Activated T-cell treated with anti-CD3 and anti-CD28 coated beads, Interleukin-2, amount 50 U/mL, for 24 hours (primary cell): Measurements from ENCODE around the gene TXNDC17.
A peak's percentile ranks its signal among the peaks of the same experiment; 100 is the strongest.
"Not testable (repeated sequence)": the region's sequence is repeated elsewhere in the genome, so short reads cannot be mapped to it uniquely, and the experiment has no call there.

ENCODE experiments used
- DNase-seq: peaks from one replicate; pipeline ENCODE4 v3.0.0-alpha.2; 2020
- H3K27ac Mint-ChIP-seq: 2 replicates; pipeline ENCODE4 v1.8.0; 2020; ENCODE audit warnings: mild to moderate bottlenecking, mixed read lengths
- H3K27me3 Mint-ChIP-seq: 2 replicates; pipeline ENCODE4 v1.8.0; 2020; ENCODE audit warnings: mixed read lengths
- H3K36me3 Mint-ChIP-seq: 2 replicates; pipeline ENCODE4 v1.8.0; 2020; ENCODE audit warnings: low read depth, mixed read lengths
- H3K4me1 Mint-ChIP-seq: 2 replicates; pipeline ENCODE4 v1.8.0; 2020; ENCODE audit warnings: low read depth, mixed read lengths
- H3K4me3 Mint-ChIP-seq: 2 replicates; pipeline ENCODE4 v1.8.0; 2020; ENCODE audit warnings: mild to moderate bottlenecking, moderate library complexity, mixed read lengths
- H3K9me3 Mint-ChIP-seq: 2 replicates; pipeline ENCODE4 v1.8.0; 2020; ENCODE audit warnings: mixed read lengths

TXNDC17 gene

DNA sequence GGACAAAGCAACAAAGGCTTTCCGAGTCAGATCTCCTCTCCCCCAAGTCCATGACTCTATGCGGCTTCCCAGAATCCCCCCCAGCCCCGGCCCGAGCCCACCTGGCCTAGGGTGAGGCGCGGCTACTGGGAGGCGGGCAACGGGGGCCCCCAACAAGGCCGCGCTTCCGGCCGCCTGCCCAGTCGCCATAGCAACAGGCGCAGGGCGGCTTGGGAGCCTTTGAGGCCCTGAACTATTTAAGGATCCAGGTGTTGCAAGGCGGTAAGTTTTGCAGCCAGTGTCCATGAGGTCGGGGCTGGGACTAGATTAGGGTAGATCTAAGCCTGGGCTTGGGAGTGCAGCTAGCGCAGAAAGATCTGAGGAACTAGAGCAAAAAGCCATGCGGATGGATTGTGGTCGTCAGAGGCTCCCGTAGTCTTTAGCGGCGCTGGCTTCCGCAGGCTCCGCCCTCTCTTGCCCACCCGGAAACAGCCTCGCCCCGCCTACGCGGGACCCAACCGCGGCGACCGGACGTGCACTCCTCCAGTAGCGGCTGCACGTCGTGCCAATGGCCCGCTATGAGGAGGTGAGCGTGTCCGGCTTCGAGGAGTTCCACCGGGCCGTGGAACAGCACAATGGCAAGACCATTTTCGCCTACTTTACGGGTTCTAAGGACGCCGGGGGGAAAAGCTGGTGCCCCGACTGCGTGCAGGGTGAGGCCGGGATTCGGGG is at the start of gene TXNDC17, which contains the start of gene KIAA0753:
Gene TXNDC17 (plus strand): TSS at position 525 of the 711 bp plus-strand sequence. CDS start 23 bp downstream, at position 548.
Gene KIAA0753 (minus strand): TSS at position 176 of the 711 bp plus-strand sequence. CDS start 5,608 bp downstream, outside the sequence.
- H3K4me1 Mint-ChIP-seq: peaks cover 64% of the 10 kb centered on the region
- peak within 1 kb of the TSS; percentile 89 for H3K4me3 Mint-ChIP-seq
- H3K36me3 Mint-ChIP-seq: peaks cover 56% of the 10 kb centered on the region

GRCh38 chr17:6591599-6592158 is 49.2 kb upstream of the TXNDC17 start:
- no peaks in the 10 kb centered on the region for H3K27me3 Mint-ChIP-seq
- H3K36me3 Mint-ChIP-seq: peaks cover 95% of the 10 kb centered on the region
- no peak overlapping the region for H3K4me3 Mint-ChIP-seq
- H3K4me1 Mint-ChIP-seq: peaks cover 2% of the 10 kb centered on the region
- DNase-seq: no peak
- H3K9me3 Mint-ChIP-seq: no peaks in the 10 kb centered on the region
- H3K27ac Mint-ChIP-seq: no peak overlapping the region

More for the DNA sequence above, at the start of gene TXNDC17, which contains the start of gene KIAA0753:
- H3K27ac Mint-ChIP-seq: peak within 1 kb of the TSS; percentile 100
- H3K27me3 Mint-ChIP-seq: no peaks in the 10 kb centered on the region
- DNase-seq: peak; percentile 95
- H3K9me3 Mint-ChIP-seq: no peaks in the 10 kb centered on the region

- Mint-ChIP-seq H3K27me3 (no peaks in the 10 kb centered on the region), H3K27ac (no peak overlapping the region), H3K4me1 (peaks cover 2% of the 10 kb centered on the region), H3K9me3 (no peaks in the 10 kb centered on the region), H3K36me3 (peaks cover 96% of the 10 kb centered on the region), H3K4me3 (no peak overlapping the region)
- no peak for DNase-seq
Observed at GRCh38 chr17:6592173-6592572, 48.7 kb upstream of the TXNDC17 start.

GRCh38 chr17:6593371-6593770 is 47.5 kb upstream of the TXNDC17 start:
- H3K4me1 Mint-ChIP-seq, DNase-seq, H3K4me3 Mint-ChIP-seq, H3K27me3 Mint-ChIP-seq, H3K9me3 Mint-ChIP-seq, H3K27ac Mint-ChIP-seq: not testable (repeated sequence)
- H3K36me3 Mint-ChIP-seq: peaks cover 95% of the 10 kb centered on the region

DNA sequence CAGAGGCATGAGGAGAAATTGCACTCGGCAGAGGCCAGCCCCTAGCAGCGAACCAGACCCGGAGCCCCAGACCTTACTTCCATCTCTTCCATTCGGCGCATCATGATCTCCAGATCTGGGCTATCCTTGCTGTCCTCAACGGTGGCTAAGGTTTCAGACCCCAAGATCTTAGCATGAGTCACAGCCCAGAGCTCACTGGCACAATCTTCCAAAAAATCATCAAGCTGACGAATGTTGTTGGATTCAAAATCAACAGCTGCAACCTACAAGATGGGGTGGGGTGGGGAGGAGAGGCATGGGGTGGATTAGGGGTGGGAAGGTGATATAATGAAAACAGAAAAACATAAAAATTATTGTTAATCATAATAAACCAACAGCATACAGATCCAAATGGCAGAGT is 44.8 kb upstream of the TXNDC17 start:
- no peak overlapping the region for H3K27ac Mint-ChIP-seq
- DNase-seq: no peak
- H3K9me3 Mint-ChIP-seq: no peaks in the 10 kb centered on the region
- no peak overlapping the region for H3K4me3 Mint-ChIP-seq
- peaks cover 2% of the 10 kb centered on the region for H3K4me1 Mint-ChIP-seq
- peaks cover 94% of the 10 kb centered on the region for H3K36me3 Mint-ChIP-seq
- H3K27me3 Mint-ChIP-seq: no peaks in the 10 kb centered on the region

- peaks cover 2% of the 10 kb centered on the region for H3K4me1 Mint-ChIP-seq
Observed at GRCh38 chr17:6596511-6596910, 44.3 kb upstream of the TXNDC17 start.

GRCh38 chr17:6596941-6597340 is 43.9 kb upstream of the TXNDC17 start:
- Mint-ChIP-seq H3K4me1 (peaks cover under 1% of the 10 kb centered on the region), H3K4me3 (no peak overlapping the region), H3K27ac (no peak overlapping the region), H3K27me3 (no peaks in the 10 kb centered on the region), H3K36me3 (peaks cover 94% of the 10 kb centered on the region), H3K9me3 (no peaks in the 10 kb centered on the region)
- DNase-seq: no peak

More at GRCh38 chr17:6596511-6596910, 44.3 kb upstream of the TXNDC17 start:
- Mint-ChIP-seq H3K9me3 (no peaks in the 10 kb centered on the region), H3K36me3 (peaks cover 94% of the 10 kb centered on the region), H3K27me3 (no peaks in the 10 kb centered on the region), H3K4me3 (no peak overlapping the region), H3K27ac (no peak overlapping the region)
- DNase-seq: no peak

DNA sequence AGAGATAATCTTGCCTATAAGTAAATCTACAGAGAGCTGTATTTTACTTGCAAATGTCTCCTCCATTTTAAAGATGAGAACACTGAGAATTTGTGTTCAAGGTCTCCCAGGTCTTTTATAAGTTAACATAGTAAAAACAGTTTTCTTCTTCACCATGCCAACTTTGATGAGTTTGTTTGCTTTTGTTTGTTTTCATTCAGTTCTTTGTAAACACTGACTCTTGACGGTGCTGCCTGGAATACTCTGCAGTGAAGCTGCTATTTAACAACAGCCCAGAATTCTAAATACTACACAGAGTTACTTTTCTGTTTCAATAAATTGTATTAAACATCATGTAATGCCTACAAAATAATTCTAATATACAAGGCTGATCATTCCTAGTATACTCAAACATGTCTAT is 43.1 kb upstream of the TXNDC17 start:
- Mint-ChIP-seq H3K9me3 (no peaks in the 10 kb centered on the region), H3K4me3 (no peak overlapping the region), H3K4me1 (no peaks in the 10 kb centered on the region), H3K27me3 (no peaks in the 10 kb centered on the region), H3K27ac (no peak overlapping the region), H3K36me3 (peaks cover 94% of the 10 kb centered on the region)
- no peak for DNase-seq

GRCh38 chr17:6599364-6599763 is 41.5 kb upstream of the TXNDC17 start:
- Mint-ChIP-seq H3K36me3 (peaks cover 98% of the 10 kb centered on the region), H3K4me3 (no peak overlapping the region), H3K27ac (no peak overlapping the region), H3K4me1 (no peaks in the 10 kb centered on the region), H3K27me3 (no peaks in the 10 kb centered on the region), H3K9me3 (no peaks in the 10 kb centered on the region)
- no peak for DNase-seq

GRCh38 chr17:6602141-6602540 is 38.7 kb upstream of the TXNDC17 start:
- Mint-ChIP-seq H3K4me3 (no peak overlapping the region), H3K9me3 (no peaks in the 10 kb centered on the region), H3K36me3 (peaks cover 98% of the 10 kb centered on the region), H3K27ac (no peak overlapping the region), H3K27me3 (no peaks in the 10 kb centered on the region), H3K4me1 (no peaks in the 10 kb centered on the region)
- no peak for DNase-seq

DNA sequence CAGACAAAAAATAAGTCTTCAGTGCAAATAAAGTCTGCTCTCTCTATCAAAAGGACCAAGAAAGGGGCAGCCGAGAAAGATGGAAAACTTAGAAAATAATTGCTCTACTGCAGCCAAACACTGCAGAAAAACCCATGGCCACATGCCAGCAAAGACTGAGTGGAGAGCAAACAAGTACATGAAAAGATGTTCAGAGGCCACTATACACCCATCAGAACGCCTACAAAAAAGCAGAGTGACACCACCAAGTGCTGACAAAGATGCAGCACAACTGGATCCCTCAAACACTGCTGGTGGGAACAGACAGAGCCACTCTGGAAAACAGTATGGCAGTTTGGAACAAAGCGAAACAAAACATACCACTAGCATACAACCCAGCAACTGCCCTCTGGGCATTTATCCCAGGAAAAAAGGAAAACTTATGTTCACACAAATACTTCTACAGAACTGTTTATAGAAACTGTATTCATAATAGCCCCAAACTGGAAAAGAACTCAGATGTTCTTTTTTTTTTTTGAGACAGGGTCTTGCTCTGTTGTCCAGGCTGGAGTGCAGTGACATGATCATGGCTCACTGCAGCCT is 37.0 kb upstream of the TXNDC17 start:
- Mint-ChIP-seq H3K4me1 (no peaks in the 10 kb centered on the region), H3K27me3 (no peaks in the 10 kb centered on the region), H3K36me3 (peaks cover 97% of the 10 kb centered on the region), H3K4me3 (no peak overlapping the region), H3K9me3 (no peaks in the 10 kb centered on the region), H3K27ac (no peak overlapping the region)
- DNase-seq: no peak

DNA sequence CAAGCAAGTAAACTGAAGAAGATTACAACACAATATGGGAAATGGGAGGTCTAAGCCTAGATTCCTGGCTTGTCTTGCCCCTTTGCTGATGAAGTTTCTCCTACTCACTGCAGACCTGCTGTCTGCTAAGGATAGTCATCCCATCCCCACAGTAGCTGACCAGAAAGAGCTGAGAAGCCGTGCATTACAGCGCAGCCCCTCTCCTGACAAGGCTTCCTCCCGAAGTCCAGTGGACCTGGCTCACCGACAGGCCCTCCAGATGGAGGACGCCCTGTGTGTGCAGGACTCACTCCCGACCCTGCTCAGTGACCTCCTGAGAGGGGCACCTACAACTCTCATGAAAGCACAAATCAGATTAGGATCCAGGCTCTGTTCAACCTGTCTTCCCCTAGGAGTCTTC is 35.7 kb upstream of the TXNDC17 start:
- no peaks in the 10 kb centered on the region for H3K4me1 Mint-ChIP-seq
- H3K27ac Mint-ChIP-seq: no peak overlapping the region
- no peaks in the 10 kb centered on the region for H3K27me3 Mint-ChIP-seq
- no peak for DNase-seq
- peaks cover 98% of the 10 kb centered on the region for H3K36me3 Mint-ChIP-seq
- no peak overlapping the region for H3K4me3 Mint-ChIP-seq
- H3K9me3 Mint-ChIP-seq: no peaks in the 10 kb centered on the region

GRCh38 chr17:6608321-6608720 is 32.5 kb upstream of the TXNDC17 start:
- no peaks in the 10 kb centered on the region for H3K4me1 Mint-ChIP-seq
- peaks cover 90% of the 10 kb centered on the region for H3K36me3 Mint-ChIP-seq
- no peaks in the 10 kb centered on the region for H3K9me3 Mint-ChIP-seq
- H3K27me3 Mint-ChIP-seq: no peaks in the 10 kb centered on the region
- no peak for DNase-seq
- H3K4me3 Mint-ChIP-seq: no peak overlapping the region
- H3K27ac Mint-ChIP-seq: no peak overlapping the region

DNA sequence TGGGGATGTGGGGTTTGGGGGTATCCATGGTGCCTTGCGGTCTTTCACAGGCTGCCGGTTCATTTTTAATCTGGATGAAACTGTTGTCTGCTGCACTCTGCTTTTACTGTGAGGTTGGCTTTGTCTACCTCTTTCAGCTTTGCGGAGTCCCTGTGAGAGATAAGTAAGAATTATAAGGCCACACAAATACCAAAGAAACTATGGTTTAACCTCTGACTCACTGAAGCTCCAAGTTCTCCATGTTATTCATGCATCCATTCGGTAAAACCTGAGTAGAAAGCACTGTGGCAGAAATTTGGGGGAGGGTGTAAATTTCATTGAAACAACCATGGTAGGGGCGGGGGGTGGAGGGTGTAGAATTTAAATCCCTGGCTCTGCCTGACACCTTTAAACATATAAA is 30.8 kb upstream of the TXNDC17 start:
- Mint-ChIP-seq H3K36me3 (peaks cover 88% of the 10 kb centered on the region), H3K27me3 (no peaks in the 10 kb centered on the region), H3K4me3 (no peak overlapping the region), H3K9me3 (no peaks in the 10 kb centered on the region), H3K4me1 (peaks cover 2% of the 10 kb centered on the region), H3K27ac (no peak overlapping the region)
- DNase-seq: no peak

DNA sequence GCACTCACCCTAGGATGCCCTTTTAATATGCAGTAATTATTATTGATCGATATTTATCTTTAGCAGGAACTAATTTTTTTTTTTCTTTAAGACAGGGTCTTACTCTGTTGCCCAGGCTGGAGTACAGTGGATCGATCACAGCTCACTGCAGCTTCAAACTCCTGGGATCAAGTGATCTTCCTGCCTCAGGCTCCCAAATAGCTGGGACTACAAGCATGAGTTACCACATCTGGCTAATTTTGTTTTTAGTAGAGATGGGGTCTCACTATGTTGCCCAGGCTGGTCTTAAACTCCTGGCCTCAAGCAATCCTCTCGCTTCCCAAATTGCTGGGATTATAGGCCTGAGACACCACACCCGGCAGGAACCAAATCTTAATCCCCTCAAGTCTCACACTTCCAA is 29.6 kb upstream of the TXNDC17 start:
- no peak overlapping the region for H3K4me3 Mint-ChIP-seq
- no peaks in the 10 kb centered on the region for H3K9me3 Mint-ChIP-seq
- no peak for DNase-seq
- H3K27me3 Mint-ChIP-seq: no peaks in the 10 kb centered on the region
- H3K36me3 Mint-ChIP-seq: peaks cover 86% of the 10 kb centered on the region
- peaks cover 2% of the 10 kb centered on the region for H3K4me1 Mint-ChIP-seq
- H3K27ac Mint-ChIP-seq: no peak overlapping the region
